ENCODE measurements around the gene SHQ1.
"Not testable (repeated sequence)": the region's sequence is repeated elsewhere in the genome, so short reads cannot be mapped to it uniquely, and the experiment has no call there.

Gene SHQ1

GRCh38 chr3:72746430-72747411 lies 101.5 kb downstream of the SHQ1 start:
- no peak for DNase-seq

GRCh38 chr3:72745146-72745999 lies 102.9 kb downstream of the SHQ1 start:
- DNase-seq: no peak

GRCh38 chr3:72744330-72744729 lies 103.9 kb downstream of the SHQ1 start:
- DNase-seq: no peak

GRCh38 chr3:72739531-72740466 lies 108.4 kb downstream of the SHQ1 start:
- no peak for DNase-seq

- peak; percentile 88 for DNase-seq
Measured at GRCh38 chr3:72738752-72739530, 109.3 kb downstream of the SHQ1 start.

GRCh38 chr3:72735072-72735471 lies 113.2 kb downstream of the SHQ1 start:
- DNase-seq: not testable (repeated sequence)

- no peak for DNase-seq
Measured at GRCh38 chr3:72733676-72734075, 114.6 kb downstream of the SHQ1 start.

GRCh38 chr3:72732666-72733345 lies 115.4 kb downstream of the SHQ1 start:
- DNase-seq: not testable (repeated sequence)

GRCh38 chr3:72728958-72729467 lies 119.2 kb downstream of the SHQ1 start:
- DNase-seq: no peak

- DNase-seq: no peak
Measured at GRCh38 chr3:72728329-72728889, 119.8 kb downstream of the SHQ1 start.

GRCh38 chr3:72727726-72728125 lies 120.5 kb downstream of the SHQ1 start:
- DNase-seq: no peak

GRCh38 chr3:72727172-72727571 lies 121.1 kb downstream of the SHQ1 start:
- DNase-seq: no peak

- DNase-seq: no peak
Measured at GRCh38 chr3:72725229-72725628, 123.0 kb downstream of the SHQ1 start.

GRCh38 chr3:72724070-72724469 lies 124.2 kb downstream of the SHQ1 start:
- DNase-seq: no peak

GRCh38 chr3:72722930-72723726 lies 125.1 kb downstream of the SHQ1 start:
- no peak for DNase-seq

GRCh38 chr3:72721683-72722381 lies 126.4 kb downstream of the SHQ1 start:
- DNase-seq: no peak

GRCh38 chr3:72720566-72720965 lies 127.7 kb downstream of the SHQ1 start:
- DNase-seq: no peak

GRCh38 chr3:72719137-72719536 lies 129.1 kb downstream of the SHQ1 start:
- DNase-seq: no peak

- not testable (repeated sequence) for DNase-seq
Measured at GRCh38 chr3:72714135-72714534, 134.1 kb downstream of the SHQ1 start.

Measured in activated CD8-positive, alpha-beta memory T cell treated with anti-CD3 and anti-CD28 coated beads for 24 hours (primary cell).